ENCODE results near the gene SPATA16. TPM values are rescaled to one million over a fixed set of nuclear protein-coding genes. Genes with fewer than 3 reads are reported as not detected.

SPATA16 gene
- total and polyA plus RNA-seq, 2 experiments from 2014 or later, result not detected

DNA sequence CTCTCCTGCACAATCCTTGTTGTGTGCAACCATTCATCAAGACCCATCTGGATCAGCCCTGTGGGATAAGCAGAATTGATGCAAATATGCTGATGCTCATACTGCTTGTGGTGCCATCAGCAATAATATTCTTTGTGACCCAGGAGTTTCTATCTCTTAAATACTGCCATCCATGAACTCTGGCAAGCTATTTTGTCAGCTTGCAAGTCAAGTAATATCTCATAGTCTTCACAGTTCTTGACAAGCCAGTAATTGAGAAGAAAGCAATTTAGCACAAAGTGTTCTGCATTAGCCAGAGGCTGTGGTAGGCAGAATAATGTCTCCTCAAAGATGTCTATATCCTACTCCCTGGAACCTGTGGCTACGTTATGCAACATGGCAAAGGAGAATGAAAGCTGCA lies 49.0 kb downstream of the SPATA16 start:
- Histone ChIP-seq H3K4me1 (ENCODE audit: insufficient read depth) (no peaks in the 10 kb centered on the region), H4K20me1 (replicated peaks; ENCODE audit: insufficient read depth) (no peaks in the 10 kb centered on the region), H3K36me3 (ENCODE audit: insufficient read depth) (no peaks in the 10 kb centered on the region), H3K27me3 (ENCODE audit: insufficient read depth) (no peaks in the 10 kb centered on the region), H3K4me2 (no peak overlapping the region), H3K79me2 (replicated peaks; ENCODE audit: insufficient read depth) (no peaks in the 10 kb centered on the region), H3K9me2 (ENCODE audit: insufficient read depth) (no peaks in the 10 kb centered on the region; the same call in 1 of the 2 replicates), H2AFZ (no peak overlapping the region), H3F3A (replicated peaks; ENCODE audit: low read depth) (no peaks in the 10 kb centered on the region), H3K27ac (ENCODE audit: low read depth) (no peak overlapping the region), H3K4me3 (no peak overlapping the region)
- Mint-ChIP-seq H3K36me3 (ENCODE audit: low read depth) (no peaks in the 10 kb centered on the region), H3K9me3 (peaks cover 3% of the 10 kb centered on the region; the same call in 2 of the 3 replicates), H3K4me3 (no peak overlapping the region), H3K27me3 (ENCODE audit: insufficient read depth, low read depth, poor library complexity) (no peaks in the 10 kb centered on the region), H3K4me1 (no peaks in the 10 kb centered on the region), H3K27ac (no peak overlapping the region)
- no peak for TF ChIP-seq REST (IDR thresholded peaks at IDR 0.05; ENCODE audit: unreplicated experiment)
- TF ChIP-seq ETS1 (IDR thresholded peaks at IDR 0.05), result no peak
- no peak for TF ChIP-seq CREB1 (CRISPR knock-in tag; IDR thresholded peaks at IDR 0.05; ENCODE audit: low read depth)
- TF ChIP-seq JUNB (IDR thresholded peaks at IDR 0.05; ENCODE audit: unreplicated experiment), result no peak
- no peak for TF ChIP-seq EZH2 (IDR thresholded peaks at IDR 0.05; ENCODE audit: low read depth, unreplicated experiment)
- no peak for TF ChIP-seq CTCF (conservative IDR thresholded peaks at IDR 0.05; ENCODE audit: low read depth in 2 of 2)
- TF ChIP-seq ZNF114 (CRISPR knock-in tag; IDR thresholded peaks at IDR 0.05), result no peak
- TF ChIP-seq STAT1 (IDR thresholded peaks at IDR 0.05; ENCODE audit: unreplicated experiment), result no peak
- TF ChIP-seq POLR2AphosphoS5 (IDR thresholded peaks at IDR 0.05; ENCODE audit: low read depth), result no peak
- no peak for TF ChIP-seq EZH2phosphoT487 (IDR thresholded peaks at IDR 0.05; ENCODE audit: unreplicated experiment)
- no peak for TF ChIP-seq NANOG (IDR thresholded peaks at IDR 0.05; ENCODE audit: borderline replicate concordance)
- TF ChIP-seq, protein P1, sequence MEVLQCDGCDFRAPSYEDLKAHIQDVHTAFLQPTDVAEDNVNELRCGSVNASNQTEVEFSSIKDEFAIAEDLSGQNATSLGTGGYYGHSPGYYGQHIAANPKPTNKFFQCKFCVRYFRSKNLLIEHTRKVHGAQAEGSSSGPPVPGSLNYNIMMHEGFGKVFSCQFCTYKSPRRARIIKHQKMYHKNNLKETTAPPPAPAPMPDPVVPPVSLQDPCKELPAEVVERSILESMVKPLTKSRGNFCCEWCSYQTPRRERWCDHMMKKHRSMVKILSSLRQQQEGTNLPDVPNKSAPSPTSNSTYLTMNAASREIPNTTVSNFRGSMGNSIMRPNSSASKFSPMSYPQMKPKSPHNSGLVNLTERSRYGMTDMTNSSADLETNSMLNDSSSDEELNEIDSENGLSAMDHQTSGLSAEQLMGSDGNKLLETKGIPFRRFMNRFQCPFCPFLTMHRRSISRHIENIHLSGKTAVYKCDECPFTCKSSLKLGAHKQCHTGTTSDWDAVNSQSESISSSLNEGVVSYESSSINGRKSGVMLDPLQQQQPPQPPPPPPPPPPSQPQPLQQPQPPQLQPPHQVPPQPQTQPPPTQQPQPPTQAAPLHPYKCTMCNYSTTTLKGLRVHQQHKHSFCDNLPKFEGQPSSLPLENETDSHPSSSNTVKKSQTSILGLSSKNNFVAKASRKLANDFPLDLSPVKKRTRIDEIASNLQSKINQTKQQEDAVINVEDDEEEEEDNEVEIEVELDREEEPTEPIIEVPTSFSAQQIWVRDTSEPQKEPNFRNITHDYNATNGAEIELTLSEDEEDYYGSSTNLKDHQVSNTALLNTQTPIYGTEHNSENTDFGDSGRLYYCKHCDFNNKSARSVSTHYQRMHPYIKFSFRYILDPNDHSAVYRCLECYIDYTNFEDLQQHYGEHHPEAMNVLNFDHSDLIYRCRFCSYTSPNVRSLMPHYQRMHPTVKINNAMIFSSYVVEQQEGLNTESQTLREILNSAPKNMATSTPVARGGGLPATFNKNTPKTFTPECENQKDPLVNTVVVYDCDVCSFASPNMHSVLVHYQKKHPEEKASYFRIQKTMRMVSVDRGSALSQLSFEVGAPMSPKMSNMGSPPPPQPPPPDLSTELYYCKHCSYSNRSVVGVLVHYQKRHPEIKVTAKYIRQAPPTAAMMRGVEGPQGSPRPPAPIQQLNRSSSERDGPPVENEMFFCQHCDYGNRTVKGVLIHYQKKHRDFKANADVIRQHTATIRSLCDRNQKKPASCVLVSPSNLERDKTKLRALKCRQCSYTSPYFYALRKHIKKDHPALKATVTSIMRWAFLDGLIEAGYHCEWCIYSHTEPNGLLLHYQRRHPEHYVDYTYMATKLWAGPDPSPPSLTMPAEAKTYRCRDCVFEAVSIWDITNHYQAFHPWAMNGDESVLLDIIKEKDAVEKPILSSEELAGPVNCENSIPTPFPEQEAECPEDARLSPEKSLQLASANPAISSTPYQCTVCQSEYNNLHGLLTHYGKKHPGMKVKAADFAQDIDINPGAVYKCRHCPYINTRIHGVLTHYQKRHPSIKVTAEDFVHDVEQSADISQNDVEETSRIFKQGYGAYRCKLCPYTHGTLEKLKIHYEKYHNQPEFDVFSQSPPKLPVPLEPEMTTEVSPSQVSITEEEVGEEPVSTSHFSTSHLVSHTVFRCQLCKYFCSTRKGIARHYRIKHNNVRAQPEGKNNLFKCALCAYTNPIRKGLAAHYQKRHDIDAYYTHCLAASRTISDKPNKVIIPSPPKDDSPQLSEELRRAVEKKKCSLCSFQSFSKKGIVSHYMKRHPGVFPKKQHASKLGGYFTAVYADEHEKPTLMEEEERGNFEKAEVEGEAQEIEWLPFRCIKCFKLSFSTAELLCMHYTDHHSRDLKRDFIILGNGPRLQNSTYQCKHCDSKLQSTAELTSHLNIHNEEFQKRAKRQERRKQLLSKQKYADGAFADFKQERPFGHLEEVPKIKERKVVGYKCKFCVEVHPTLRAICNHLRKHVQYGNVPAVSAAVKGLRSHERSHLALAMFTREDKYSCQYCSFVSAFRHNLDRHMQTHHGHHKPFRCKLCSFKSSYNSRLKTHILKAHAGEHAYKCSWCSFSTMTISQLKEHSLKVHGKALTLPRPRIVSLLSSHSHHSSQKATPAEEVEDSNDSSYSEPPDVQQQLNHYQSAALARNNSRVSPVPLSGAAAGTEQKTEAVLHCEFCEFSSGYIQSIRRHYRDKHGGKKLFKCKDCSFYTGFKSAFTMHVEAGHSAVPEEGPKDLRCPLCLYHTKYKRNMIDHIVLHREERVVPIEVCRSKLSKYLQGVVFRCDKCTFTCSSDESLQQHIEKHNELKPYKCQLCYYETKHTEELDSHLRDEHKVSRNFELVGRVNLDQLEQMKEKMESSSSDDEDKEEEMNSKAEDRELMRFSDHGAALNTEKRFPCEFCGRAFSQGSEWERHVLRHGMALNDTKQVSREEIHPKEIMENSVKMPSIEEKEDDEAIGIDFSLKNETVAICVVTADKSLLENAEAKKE (CRISPR knock-in tag; IDR thresholded peaks at IDR 0.05), result no peak
- no peak for TF ChIP-seq ZNF331 (CRISPR knock-in tag; IDR thresholded peaks at IDR 0.05; ENCODE audit: low read depth)
- no peak for DNase-seq (ENCODE audit: low spot score)
- no peak for ATAC-seq
